SK-N-SH treated with all-trans-retinoic acid at 6 μM for 48 hours (cell line): Measurements from ENCODE around the gene KIFC3.

ENCODE experiments used
- ARNTL ChIP-seq: fragments of 450-650 bp; formaldehyde crosslinking; IDR thresholded peaks from 2 replicates; pipeline ENCODE4 v1.5.0; 2020; ENCODE audit warnings: low read depth, mild to moderate bottlenecking, moderate library complexity, borderline replicate concordance
- GLIS3 ChIP-seq: fragments of 250-450 bp; sonication (Bioruptor Pico); IDR thresholded peaks from 2 replicates; pipeline ENCODE4 v1.5.0; 2020; ENCODE audit warnings: mild to moderate bottlenecking, moderate library complexity
- ISL1 ChIP-seq: fragments of 250-450 bp; sonication (Bioruptor Pico); IDR thresholded peaks from 2 replicates; pipeline ENCODE4 v2.1.2; 2022; ENCODE audit warnings: mild to moderate bottlenecking, moderate library complexity
- OSR1 ChIP-seq: fragments of 250-450 bp; sonication (Bioruptor Pico); IDR thresholded peaks from 2 replicates; pipeline ENCODE4 v1.8.0; 2022; ENCODE audit warnings: moderate library complexity, mild to moderate bottlenecking, inconsistent platforms
- PPARA ChIP-seq: fragments of 250-450 bp; sonication (Bioruptor Pico); IDR thresholded peaks from 2 replicates; pipeline ENCODE4 v1.5.0; 2020; ENCODE audit warnings: mild to moderate bottlenecking, borderline replicate concordance
- RARB ChIP-seq: fragments of 250-450 bp; sonication (Bioruptor Pico); IDR thresholded peaks from 2 replicates; pipeline ENCODE4 v1.8.0; 2021; ENCODE audit warnings: mild to moderate bottlenecking, moderate library complexity
- SNAI2 ChIP-seq: fragments of 250-450 bp; sonication (Bioruptor Pico); IDR thresholded peaks from 2 replicates; pipeline ENCODE4 v1.5.0; 2020; ENCODE audit warnings: mild to moderate bottlenecking, moderate library complexity
- TCF4 ChIP-seq: fragments of 250-450 bp; sonication (Bioruptor Pico); IDR thresholded peaks from 2 replicates; pipeline ENCODE4 v1.8.0; 2021; ENCODE audit warnings: mild to moderate bottlenecking, moderate library complexity, borderline replicate concordance
- ZFP3 ChIP-seq: fragments of 250-450 bp; sonication (Bioruptor Pico); IDR thresholded peaks from 2 replicates; pipeline ENCODE4 v1.5.0; 2020; ENCODE audit warnings: mild to moderate bottlenecking, moderate library complexity
- ZFP30 ChIP-seq: fragments of 450-650 bp; formaldehyde crosslinking; IDR thresholded peaks from 2 replicates; pipeline ENCODE4 v1.5.0; 2022; ENCODE audit warnings: mild to moderate bottlenecking, moderate library complexity
- TF ChIP-seq, protein P1 (sequence below): fragments of 250-450 bp; sonication (Bioruptor Pico); IDR thresholded peaks from 2 replicates; pipeline ENCODE4 v1.8.0; 2020; ENCODE audit warnings: mild to moderate bottlenecking, moderate library complexity, borderline replicate concordance

GRCh38 chr16:57758331-57759117, 43.8 kb downstream of the KIFC3 start:
- TF ChIP-seq, protein P1, sequence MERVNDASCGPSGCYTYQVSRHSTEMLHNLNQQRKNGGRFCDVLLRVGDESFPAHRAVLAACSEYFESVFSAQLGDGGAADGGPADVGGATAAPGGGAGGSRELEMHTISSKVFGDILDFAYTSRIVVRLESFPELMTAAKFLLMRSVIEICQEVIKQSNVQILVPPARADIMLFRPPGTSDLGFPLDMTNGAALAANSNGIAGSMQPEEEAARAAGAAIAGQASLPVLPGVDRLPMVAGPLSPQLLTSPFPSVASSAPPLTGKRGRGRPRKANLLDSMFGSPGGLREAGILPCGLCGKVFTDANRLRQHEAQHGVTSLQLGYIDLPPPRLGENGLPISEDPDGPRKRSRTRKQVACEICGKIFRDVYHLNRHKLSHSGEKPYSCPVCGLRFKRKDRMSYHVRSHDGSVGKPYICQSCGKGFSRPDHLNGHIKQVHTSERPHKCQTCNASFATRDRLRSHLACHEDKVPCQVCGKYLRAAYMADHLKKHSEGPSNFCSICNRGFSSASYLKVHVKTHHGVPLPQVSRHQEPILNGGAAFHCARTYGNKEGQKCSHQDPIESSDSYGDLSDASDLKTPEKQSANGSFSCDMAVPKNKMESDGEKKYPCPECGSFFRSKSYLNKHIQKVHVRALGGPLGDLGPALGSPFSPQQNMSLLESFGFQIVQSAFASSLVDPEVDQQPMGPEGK (CRISPR knock-in tag), result no peak
- no peak for TF ChIP-seq RARB (CRISPR knock-in tag)
- TF ChIP-seq ZFP30 (CRISPR knock-in tag), result no peak
- no peak for TF ChIP-seq OSR1 (CRISPR knock-in tag)
- no peak for TF ChIP-seq ARNTL (CRISPR knock-in tag)
- no peak for TF ChIP-seq ZFP3 (CRISPR knock-in tag)
- TF ChIP-seq ISL1 (CRISPR knock-in tag), result no peak
- TF ChIP-seq SNAI2 (CRISPR knock-in tag), result no peak
- no peak for TF ChIP-seq PPARA (CRISPR knock-in tag)
- TF ChIP-seq GLIS3 (CRISPR knock-in tag), result no peak
- no peak for TF ChIP-seq TCF4
